ENCODE data around the gene RTN1. TPM values are rescaled to one million over a fixed set of nuclear protein-coding genes. Genes with fewer than 3 reads are reported as not detected.

RTN1 gene
- total RNA-seq, 6 donors from 2014 or later = 6.3 to 15.6 (median 10.7) TPM

- 35 to 55% methylated on average over 3 of the region's 3 CpGs for WGBS, 2 donors
- H3K27me3 ChIP-seq = no peaks in the 10 kb centered on the region
Measured at GRCh38 chr14:59601056-59601455, 269.5 kb downstream of the RTN1 start.

GRCh38 chr14:59600211-59600945 is 270.2 kb downstream of the RTN1 start:
- Histone ChIP-seq H3K36me3 (no peaks in the 10 kb centered on the region), H3K9me3 (no peaks in the 10 kb centered on the region), H3K27me3 (no peaks in the 10 kb centered on the region), H3K27ac (no peak overlapping the region), H3K4me3 (no peak overlapping the region), H3K4me1 (no peaks in the 10 kb centered on the region)
- ATAC-seq (ENCODE audit: low FRiP score in 2 of 2) (no peak), DNase-seq (no peak)
- no peak for TF ChIP-seq EP300 (IDR thresholded peaks at IDR 0.05)
- TF ChIP-seq POLR2A (IDR thresholded peaks at IDR 0.05) = no peak
- no peak for TF ChIP-seq CTCF (IDR thresholded peaks at IDR 0.05)
- no peak for TF ChIP-seq POLR2AphosphoS5 (IDR thresholded peaks at IDR 0.05)
- WGBS, 2 donors = 90 to 94% methylated on average over 2 of the region's 2 CpGs

More at GRCh38 chr14:59601056-59601455, 269.5 kb downstream of the RTN1 start:
- no peak for DNase-seq
- no peaks in the 10 kb centered on the region for H3K9me3 ChIP-seq
- H3K4me3 ChIP-seq = no peak overlapping the region
- ATAC-seq (ENCODE audit: low FRiP score in 2 of 2) = no peak
- TF ChIP-seq EP300 (IDR thresholded peaks at IDR 0.05) = no peak
- TF ChIP-seq POLR2A (IDR thresholded peaks at IDR 0.05) = no peak
- TF ChIP-seq POLR2AphosphoS5 (IDR thresholded peaks at IDR 0.05) = no peak
- no peak for TF ChIP-seq CTCF (IDR thresholded peaks at IDR 0.05)
- H3K27ac ChIP-seq = no peak overlapping the region
- H3K4me1 ChIP-seq = no peaks in the 10 kb centered on the region
- H3K36me3 ChIP-seq = no peaks in the 10 kb centered on the region

- Histone ChIP-seq H3K27ac (no peak overlapping the region), H3K9me3 (peaks cover 0 to 4% (median 0%) of the 10 kb centered on the region in 4 donors), H3K27me3 (no peaks in the 10 kb centered on the region), H3K4me1 (no peaks in the 10 kb centered on the region), H3K4me3 (no peak overlapping the region), H3K36me3 (no peaks in the 10 kb centered on the region)
- no peak for TF ChIP-seq POLR2AphosphoS5 (IDR thresholded peaks at IDR 0.05)
- ATAC-seq (ENCODE audit: low FRiP score in 2 of 2) (no peak), DNase-seq (no peak)
- 66 to 96% methylated on average over 4 to 6 of the region's 6 CpGs for WGBS, 2 donors
Measured at GRCh38 chr14:59595071-59595470, 275.5 kb downstream of the RTN1 start.

GRCh38 chr14:59591641-59592370 is 278.8 kb downstream of the RTN1 start:
- ATAC-seq (ENCODE audit: low FRiP score in 2 of 2) (no peak), DNase-seq (no peak)
- Histone ChIP-seq H3K36me3 (no peaks in the 10 kb centered on the region), H3K27ac (no peak overlapping the region), H3K27me3 (no peaks in the 10 kb centered on the region), H3K4me3 (no peak overlapping the region), H3K9me3 (peaks cover 0 to 4% (median 0%) of the 10 kb centered on the region in 4 donors), H3K4me1 (no peaks in the 10 kb centered on the region)
- 87 to 92% methylated on average over 5 of the region's 5 CpGs for WGBS, 2 donors
- TF ChIP-seq CTCF (IDR thresholded peaks at IDR 0.05) (no peak), POLR2A (IDR thresholded peaks at IDR 0.05) (no peak), EP300 (IDR thresholded peaks at IDR 0.05) (no peak), POLR2AphosphoS5 (IDR thresholded peaks at IDR 0.05) (no peak)

GRCh38 chr14:59588101-59588500 is 282.5 kb downstream of the RTN1 start:
- 55 to 56% methylated on average over 3 of the region's 3 CpGs for WGBS, 2 donors
- no peak for DNase-seq
- peaks cover 0 to 4% (median 0%) of the 10 kb centered on the region in 4 donors for H3K9me3 ChIP-seq
- no peak for ATAC-seq (ENCODE audit: low FRiP score in 2 of 2)
- H3K27ac ChIP-seq = no peak overlapping the region
- TF ChIP-seq CTCF (IDR thresholded peaks at IDR 0.05) = no peak
- TF ChIP-seq POLR2A (IDR thresholded peaks at IDR 0.05) = no peak
- no peak for TF ChIP-seq POLR2AphosphoS5 (IDR thresholded peaks at IDR 0.05)
- no peak for TF ChIP-seq EP300 (IDR thresholded peaks at IDR 0.05)
- no peaks in the 10 kb centered on the region for H3K27me3 ChIP-seq
- H3K4me1 ChIP-seq = peaks cover 0 to 6% (median 0%) of the 10 kb centered on the region in 4 donors
- H3K4me3 ChIP-seq = no peak overlapping the region
- no peaks in the 10 kb centered on the region for H3K36me3 ChIP-seq

Data from upper lobe of left lung (tissue), 6 donors.